Measurements from ENCODE around the gene OR4D11. TPM values are rescaled to one million over a fixed set of nuclear protein-coding genes. Genes with fewer than 3 reads are reported as not detected.
A peak's percentile ranks its signal among the peaks of the same experiment; 100 is the strongest.

The OR4D11 gene
- polyA plus RNA-seq, 3 donors from 2014 or later: not detected

- Mint-ChIP-seq H3K4me3 (peak overlapping the region in 4 of 5 donors; percentile 11 to 76 (median 36)), H3K36me3 (no peaks in the 10 kb centered on the region)
These were observed 49.5 kb downstream of the OR4D11 start for GRCh38 chr11:59552844-59553243.

GRCh38 chr11:59553323-59553722 is 49.9 kb downstream of the OR4D11 start:
- Mint-ChIP-seq H3K4me1 (peaks cover 42 to 65% of the 10 kb centered on the region in 2 donors), H3K36me3 (no peaks in the 10 kb centered on the region), H3K4me3 (no peak overlapping the region), H3K27me3 (ENCODE audit: low read depth in 3 of 3) (peaks cover 15 to 55% (median 41%) of the 10 kb centered on the region in 3 donors), H3K27ac (no peak overlapping the region), H3K9me3 (peaks cover 0 to 2% (median 0%) of the 10 kb centered on the region in 6 donors)
- DNase-seq: no peak

More at GRCh38 chr11:59552844-59553243, 49.5 kb downstream of the OR4D11 start:
- Mint-ChIP-seq H3K4me1 (peaks cover 41 to 61% of the 10 kb centered on the region in 2 donors), H3K9me3 (peaks cover 0 to 2% (median 0%) of the 10 kb centered on the region in 6 donors), H3K27ac (peak overlapping the region in 1 of 6 donors; percentile 63), H3K27me3 (ENCODE audit: low read depth in 3 of 3) (peaks cover 15 to 52% (median 38%) of the 10 kb centered on the region in 3 donors)
- DNase-seq: no peak

Other genes starting within 250 kb of the OR4D11 start
- gene OR5AN1, start 144.7 kb upstream of the OR4D11 start, polyA plus RNA-seq: not detected
- not detected for gene OR5A2, start 77.2 kb upstream of the OR4D11 start, polyA plus RNA-seq
- gene OR5A1, start 67.1 kb upstream of the OR4D11 start, polyA plus RNA-seq: not detected
- gene OR4D6, start 46.6 kb upstream of the OR4D11 start, polyA plus RNA-seq: not detected
- gene OR4D10, start 30.3 kb upstream of the OR4D11 start, polyA plus RNA-seq: not detected
- not detected for gene OR4D9, start 8.0 kb downstream of the OR4D11 start, polyA plus RNA-seq
- 10 to 100 TPM; 14.7 to 22.2 (median 19.0) TPM for gene OSBP, start 112.2 kb downstream of the OR4D11 start, polyA plus RNA-seq
- gene PATL1, start 165.5 kb downstream of the OR4D11 start, polyA plus RNA-seq: 1 to 10 TPM; 2.2 to 6.2 (median 2.4) TPM
- gene OR10V1, start 210.3 kb downstream of the OR4D11 start, polyA plus RNA-seq: not detected